GM23338 (cell line): ENCODE data around the gene NFIC. TPM values are rescaled to one million over a fixed set of nuclear protein-coding genes. Genes with fewer than 3 reads are reported as not detected.

Source experiments
- ATAC-seq: fragments of 200-7000 bp; cut with Tn5 transposase; 3 replicates; pipeline ENCODE4 v1.9.1; 2020
- DNase-seq: peaks from one replicate; pipeline ENCODE4 v3.0.0-alpha.2; 2015; ENCODE audit warnings: low spot score
- H2AFZ ChIP-seq: fragments of 200-600 bp; sonication (generic); 2 replicates; pipeline ENCODE4 v1.8.0; 2016; ENCODE audit warnings: antibody characterized with exemption, mild to moderate bottlenecking, moderate library complexity
- H3F3A ChIP-seq: fragments of 200-600 bp; sonication (generic); replicated peaks from 2 replicates; pipeline ENCODE4 v1.8.0; 2017; ENCODE audit warnings: antibody characterized with exemption, mixed run types, low read depth
- H3K27ac ChIP-seq: fragments of 200-600 bp; sonication (generic); 2 replicates; pipeline ENCODE4 v1.6.1; 2016; ENCODE audit warnings: low read depth
- H3K27me3 ChIP-seq: fragments of 200-600 bp; sonication (generic); 2 replicates; pipeline ENCODE4 v1.8.0; 2016; ENCODE audit warnings: mild to moderate bottlenecking, mixed run types, moderate library complexity; ENCODE audit not compliant: insufficient read depth
- H3K36me3 ChIP-seq: fragments of 200-600 bp; sonication (generic); 2 replicates; pipeline ENCODE4 v1.8.0; 2016; ENCODE audit warnings: mild to moderate bottlenecking; ENCODE audit not compliant: insufficient read depth
- H3K4me1 ChIP-seq: fragments of 200-600 bp; sonication (generic); 2 replicates; pipeline ENCODE4 v1.8.0; 2016; ENCODE audit warnings: mild to moderate bottlenecking, moderate library complexity; ENCODE audit not compliant: insufficient read depth
- H3K4me2 ChIP-seq: fragments of 200-600 bp; sonication (generic); 2 replicates; pipeline ENCODE4 v1.7.1; 2017; ENCODE audit warnings: mixed run types
- H3K4me3 ChIP-seq: fragments of 200-600 bp; sonication (generic); 2 replicates; pipeline ENCODE4 v1.6.1; 2016; ENCODE audit warnings: mixed run types
- H3K79me2 ChIP-seq: fragments of 200-600 bp; sonication (generic); replicated peaks from 2 replicates; pipeline ENCODE4 v1.8.0; 2017; ENCODE audit warnings: mild to moderate bottlenecking; ENCODE audit not compliant: insufficient read depth
- H3K9me2 ChIP-seq: fragments of 200-600 bp; sonication (generic); 2 replicates; pipeline ENCODE4 v1.8.0; 2017; ENCODE audit not compliant: insufficient read depth
- H4K20me1 ChIP-seq: fragments of 200-600 bp; sonication (generic); replicated peaks from 2 replicates; pipeline ENCODE4 v1.8.0; 2017; ENCODE audit warnings: mild to moderate bottlenecking; ENCODE audit not compliant: insufficient read depth
- H3K27ac Mint-ChIP-seq: 2 replicates; pipeline ENCODE4 v1.8.0; 2020; ENCODE audit warnings: inconsistent platforms, mild to moderate bottlenecking, moderate library complexity, mixed read lengths
- H3K27me3 Mint-ChIP-seq: 3 replicates; pipeline ENCODE4 v1.8.0; 2022; ENCODE audit warnings: low read depth, mild to moderate bottlenecking, moderate library complexity, mixed read lengths, inconsistent platforms; ENCODE audit not compliant: insufficient read depth, poor library complexity
- H3K36me3 Mint-ChIP-seq: 3 replicates; pipeline ENCODE4 v1.8.0; 2021; ENCODE audit warnings: low read depth, mild to moderate bottlenecking, inconsistent platforms, moderate library complexity, mixed read lengths
- H3K4me1 Mint-ChIP-seq: 3 replicates; pipeline ENCODE4 v1.8.0; 2020; ENCODE audit warnings: mild to moderate bottlenecking, inconsistent platforms, mixed read lengths
- H3K4me3 Mint-ChIP-seq: 3 replicates; pipeline ENCODE4 v1.8.0; 2021; ENCODE audit warnings: moderate library complexity, mild to moderate bottlenecking, inconsistent platforms, mixed read lengths
- H3K9me3 Mint-ChIP-seq: 3 replicates; pipeline ENCODE4 v1.8.0; 2020; ENCODE audit warnings: moderate library complexity, mild to moderate bottlenecking, inconsistent platforms, mixed read lengths
- CTCF ChIP-seq, 2 experiments: fragments of 200-600 bp in 1 of 2; sonication (generic) in 1 of 2; conservative IDR thresholded peaks; 2 replicates each; pipeline versions ENCODE4 v1.5.1 to v1.6.1; 2016 to 2017; ENCODE audit warnings: antibody characterized with exemption in 2 of 2, low read depth in 2 of 2, mild to moderate bottlenecking in 2 of 2, moderate library complexity in 1 of 2
- EZH2phosphoT487 ChIP-seq: fragments of 200-600 bp; sonication (generic); IDR thresholded peaks from one replicate; pipeline ENCODE4 v1.8.1; 2018; ENCODE audit warnings: antibody characterized with exemption; ENCODE audit not compliant: unreplicated experiment
- JUNB ChIP-seq: IDR thresholded peaks from one replicate; pipeline ENCODE4 v1.6.1; 2016; ENCODE audit warnings: antibody characterized with exemption; ENCODE audit not compliant: unreplicated experiment
- NANOG ChIP-seq: IDR thresholded peaks from 2 replicates; pipeline ENCODE4 v1.6.1; 2016; ENCODE audit warnings: antibody characterized with exemption, borderline replicate concordance
- POLR2AphosphoS5 ChIP-seq: IDR thresholded peaks from 2 replicates; pipeline ENCODE4 v1.6.1; 2016; ENCODE audit warnings: antibody characterized with exemption, low read depth
- ZNF331 ChIP-seq: fragments of 250-450 bp; sonication (Bioruptor Pico); IDR thresholded peaks from 2 replicates; pipeline ENCODE4 v1.5.0; 2020; ENCODE audit warnings: low read depth, mild to moderate bottlenecking, moderate library complexity
- polyA plus RNA-seq: library from polyadenylated mRNA; unstranded; fragments of >200 nt; fragmentation: Nextera tagmentation; extraction: Ambion mirVana; gene quantifications from 2 replicates; pipeline ENCODE4 v1.2.1, GENCODE V29; 2016
- total RNA-seq: library from RNA; depleted of rRNA; stranded (reverse); fragments of >200 nt; shearing (Covaris generic); gene quantifications from 2 replicates; pipeline ENCODE4 v1.2.3, GENCODE V29; 2014
- TF ChIP-seq, protein P1 (sequence below): IDR thresholded peaks from 2 replicates; pipeline ENCODE4 v1.6.1; 2016; ENCODE audit warnings: antibody characterized with exemption

The NFIC gene
- total and polyA plus RNA-seq, 2 experiments from 2014 or later, result 1.3 to 5.3 TPM

DNA sequence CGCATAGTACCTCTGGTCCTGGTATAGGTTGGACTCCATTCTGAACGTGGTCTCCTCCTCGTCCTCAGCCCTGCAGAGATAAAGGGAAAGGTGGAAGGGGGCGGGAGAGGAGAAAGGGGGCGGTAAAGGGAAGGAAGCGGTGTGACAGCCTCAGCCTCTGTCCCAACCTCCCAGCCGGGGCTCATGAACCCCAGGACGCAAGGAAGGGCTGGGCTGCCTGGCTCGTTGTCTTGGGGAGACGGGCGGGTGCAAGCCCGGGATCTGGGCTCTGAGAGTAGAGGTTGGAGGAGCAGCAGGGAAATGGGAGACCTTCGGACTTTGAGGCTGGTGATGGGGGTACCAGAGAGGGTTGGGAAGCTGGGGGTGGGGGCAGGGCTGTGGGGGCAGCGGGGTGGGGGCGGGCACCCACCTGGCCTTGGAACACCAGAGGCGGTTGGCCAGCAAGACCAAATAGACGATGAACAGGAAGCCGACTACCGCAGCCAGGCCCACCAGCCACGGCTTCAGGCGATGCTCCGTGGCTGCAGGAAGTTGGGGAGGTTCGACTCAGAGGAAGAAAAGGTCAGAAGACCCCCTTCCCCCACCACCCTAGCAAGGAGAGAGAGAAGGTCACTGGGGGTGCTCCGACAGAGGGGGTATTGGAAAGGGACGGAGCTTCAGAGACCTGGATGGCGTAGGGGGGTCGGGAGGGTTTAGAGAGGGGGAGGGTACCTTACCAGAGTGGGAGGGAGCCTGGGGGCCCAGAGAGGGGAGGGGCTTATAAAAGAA lies 112.2 kb downstream of the NFIC start:
- no peaks in the 10 kb centered on the region for H3K36me3 ChIP-seq
- peaks cover 11% of the 10 kb centered on the region; the same call in 1 of the 2 replicates for H3K4me1 ChIP-seq
- no peak overlapping the region for H3K4me3 Mint-ChIP-seq
- no peaks in the 10 kb centered on the region for H4K20me1 ChIP-seq
- peak overlapping the region; percentile 52 for H3K4me3 ChIP-seq
- ATAC-seq (no peak), DNase-seq (peak; percentile 49)
- H3K27me3 Mint-ChIP-seq, result peaks cover 19% of the 10 kb centered on the region
- peak overlapping the region; percentile 78 for H3K4me2 ChIP-seq
- H3K4me1 Mint-ChIP-seq, result peaks cover 9% of the 10 kb centered on the region; the same call in 2 of the 3 replicates
- H3K9me2 ChIP-seq, result peaks cover 7% of the 10 kb centered on the region; the same call in 1 of the 2 replicates
- H3K27me3 ChIP-seq, result no peaks in the 10 kb centered on the region
- H3K27ac Mint-ChIP-seq, result no peak overlapping the region
- no peaks in the 10 kb centered on the region for H3K79me2 ChIP-seq
- H3K27ac ChIP-seq, result no peak overlapping the region
- H3K36me3 Mint-ChIP-seq, result no peaks in the 10 kb centered on the region
- 0 out of 2 replicates have a peak, but pooled peaks cover 4% of the 10 kb centered on the region for H3F3A ChIP-seq
- H3K9me3 Mint-ChIP-seq, result no peaks in the 10 kb centered on the region; the same call in 2 of the 3 replicates
- 0 out of 2 replicates have a peak overlapping the region, but pooled peaks have one; percentile 74 for H2AFZ ChIP-seq
- TF ChIP-seq CTCF (conservative IDR thresholded peaks at IDR 0.05; ENCODE audit: low read depth in 2 of 2), result 0 out of 4 replicates have a peak, but pooled peaks of 1 of the 2 experiments have one; percentile 11
- TF ChIP-seq, protein P1, sequence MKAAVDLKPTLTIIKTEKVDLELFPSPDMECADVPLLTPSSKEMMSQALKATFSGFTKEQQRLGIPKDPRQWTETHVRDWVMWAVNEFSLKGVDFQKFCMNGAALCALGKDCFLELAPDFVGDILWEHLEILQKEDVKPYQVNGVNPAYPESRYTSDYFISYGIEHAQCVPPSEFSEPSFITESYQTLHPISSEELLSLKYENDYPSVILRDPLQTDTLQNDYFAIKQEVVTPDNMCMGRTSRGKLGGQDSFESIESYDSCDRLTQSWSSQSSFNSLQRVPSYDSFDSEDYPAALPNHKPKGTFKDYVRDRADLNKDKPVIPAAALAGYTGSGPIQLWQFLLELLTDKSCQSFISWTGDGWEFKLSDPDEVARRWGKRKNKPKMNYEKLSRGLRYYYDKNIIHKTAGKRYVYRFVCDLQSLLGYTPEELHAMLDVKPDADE, result no peak

- H3K27ac Mint-ChIP-seq, result no peak overlapping the region
- H3K27me3 Mint-ChIP-seq, result peaks cover 21% of the 10 kb centered on the region
- Histone ChIP-seq H3K4me1 (peaks cover 11% of the 10 kb centered on the region; the same call in 1 of the 2 replicates), H3K79me2 (no peaks in the 10 kb centered on the region), H3K27me3 (no peaks in the 10 kb centered on the region), H3K27ac (no peak overlapping the region), H4K20me1 (no peaks in the 10 kb centered on the region), H3K36me3 (no peaks in the 10 kb centered on the region), H3F3A (0 out of 2 replicates have a peak, but pooled peaks cover 4% of the 10 kb centered on the region), H3K4me3 (peak overlapping the region; percentile 52), H3K4me2 (peak overlapping the region; percentile 78), H3K9me2 (peaks cover 7% of the 10 kb centered on the region; the same call in 1 of the 2 replicates), H2AFZ (no peak overlapping the region)
- TF ChIP-seq NANOG, result no peak
- no peak for TF ChIP-seq JUNB
- TF ChIP-seq POLR2AphosphoS5, result no peak
- no peak for TF ChIP-seq ZNF331 (CRISPR knock-in tag)
- no peak for TF ChIP-seq EZH2phosphoT487
- H3K36me3 Mint-ChIP-seq, result no peaks in the 10 kb centered on the region
- ATAC-seq, result peak; percentile 8; the same call in 1 of the 3 replicates
- peak; percentile 96 for DNase-seq
- peaks cover 9% of the 10 kb centered on the region; the same call in 2 of the 3 replicates for H3K4me1 Mint-ChIP-seq
- no peak overlapping the region for H3K4me3 Mint-ChIP-seq
- no peaks in the 10 kb centered on the region for H3K9me3 Mint-ChIP-seq
Measured at GRCh38 chr19:3479177-3479833, 112.9 kb downstream of the NFIC start.
